Tibial nerve (tissue), 4 donors: ENCODE measurements around the gene PTPRR.

Experiments used
- EP300 ChIP-seq, 2 donors: sonication (generic); formaldehyde crosslinking; IDR thresholded peaks; one replicate each; pipeline ENCODE4 v1.6.1; 2017; ENCODE audit warnings: antibody characterized with exemption in 2 of 2, mild to moderate bottlenecking in 1 of 2
- POLR2A ChIP-seq, 2 donors: fragments of 450-650 bp; IDR thresholded peaks; one replicate each; pipeline ENCODE4 v1.6.1; 2017; ENCODE audit warnings: antibody characterized with exemption in 2 of 2, mild to moderate bottlenecking in 2 of 2, moderate library complexity in 2 of 2
- TF ChIP-seq, protein P1 (sequence below), 5 experiments: fragments of 200-600 bp in 3 of 5; fragments of 450-650 bp in 2 of 5; sonication (generic) in 3 of 5; IDR thresholded peaks; one replicate each; pipeline ENCODE4 v1.5.1; 2016 to 2019; ENCODE audit warnings: antibody characterized with exemption in 5 of 5, mild to moderate bottlenecking in 3 of 5, moderate library complexity in 2 of 5

DNA sequence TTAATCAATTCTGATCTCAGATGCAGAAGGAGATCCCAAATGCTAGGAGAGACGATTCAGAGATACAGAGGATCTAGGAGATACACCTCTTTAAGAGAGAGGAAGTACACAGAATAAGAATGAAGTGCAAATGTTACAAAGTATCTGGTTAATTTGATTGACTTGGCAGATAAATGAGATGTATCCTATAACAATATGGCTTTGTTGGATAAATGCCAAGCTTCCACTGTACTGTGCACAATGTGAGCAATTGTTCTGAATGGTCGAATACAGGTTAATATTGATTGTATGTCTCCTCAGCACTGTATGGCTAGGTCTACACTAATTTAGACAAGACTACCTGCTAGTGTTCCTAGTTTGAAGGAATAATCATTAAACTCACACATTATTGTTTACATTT lies 163.7 kb downstream of the PTPRR start:
- TF ChIP-seq, protein P1, sequence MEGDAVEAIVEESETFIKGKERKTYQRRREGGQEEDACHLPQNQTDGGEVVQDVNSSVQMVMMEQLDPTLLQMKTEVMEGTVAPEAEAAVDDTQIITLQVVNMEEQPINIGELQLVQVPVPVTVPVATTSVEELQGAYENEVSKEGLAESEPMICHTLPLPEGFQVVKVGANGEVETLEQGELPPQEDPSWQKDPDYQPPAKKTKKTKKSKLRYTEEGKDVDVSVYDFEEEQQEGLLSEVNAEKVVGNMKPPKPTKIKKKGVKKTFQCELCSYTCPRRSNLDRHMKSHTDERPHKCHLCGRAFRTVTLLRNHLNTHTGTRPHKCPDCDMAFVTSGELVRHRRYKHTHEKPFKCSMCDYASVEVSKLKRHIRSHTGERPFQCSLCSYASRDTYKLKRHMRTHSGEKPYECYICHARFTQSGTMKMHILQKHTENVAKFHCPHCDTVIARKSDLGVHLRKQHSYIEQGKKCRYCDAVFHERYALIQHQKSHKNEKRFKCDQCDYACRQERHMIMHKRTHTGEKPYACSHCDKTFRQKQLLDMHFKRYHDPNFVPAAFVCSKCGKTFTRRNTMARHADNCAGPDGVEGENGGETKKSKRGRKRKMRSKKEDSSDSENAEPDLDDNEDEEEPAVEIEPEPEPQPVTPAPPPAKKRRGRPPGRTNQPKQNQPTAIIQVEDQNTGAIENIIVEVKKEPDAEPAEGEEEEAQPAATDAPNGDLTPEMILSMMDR (IDR thresholded peaks at IDR 0.05) = no peak
- TF ChIP-seq POLR2A (IDR thresholded peaks at IDR 0.05) (no peak), EP300 (IDR thresholded peaks at IDR 0.05) (no peak)
